Activated naive CD4-positive, alpha-beta T cell treated with anti-CD3 and anti-CD28 coated beads, Interleukin-2, amount 50 U/mL, for 24 hours (primary cell): ENCODE data around the gene NHERF2.
A peak's percentile ranks its signal among the peaks of the same experiment; 100 is the strongest.

Experiments
- H3K27ac Mint-ChIP-seq: one replicate; pipeline ENCODE4 v1.8.0; 2021; ENCODE audit warnings: mild to moderate bottlenecking, mixed read lengths
- H3K27me3 Mint-ChIP-seq: one replicate; pipeline ENCODE4 v1.8.0; 2021; ENCODE audit warnings: mixed read lengths
- H3K36me3 Mint-ChIP-seq: one replicate; pipeline ENCODE4 v1.8.0; 2021; ENCODE audit warnings: mixed read lengths
- H3K4me1 Mint-ChIP-seq: one replicate; pipeline ENCODE4 v1.8.0; 2021; ENCODE audit warnings: mixed read lengths
- H3K4me3 Mint-ChIP-seq: one replicate; pipeline ENCODE4 v1.8.0; 2021; ENCODE audit warnings: mild to moderate bottlenecking, mixed read lengths
- H3K9me3 Mint-ChIP-seq: one replicate; pipeline ENCODE4 v1.8.0; 2021; ENCODE audit warnings: mixed read lengths

Gene NHERF2

GRCh38 chr16:2037647-2038381, 11.1 kb downstream of the NHERF2 start:
- H3K4me3 Mint-ChIP-seq: no peak overlapping the region

GRCh38 chr16:2038382-2039231, 11.9 kb downstream of the NHERF2 start:
- H3K9me3 Mint-ChIP-seq: no peaks in the 10 kb centered on the region
- no peaks in the 10 kb centered on the region for H3K36me3 Mint-ChIP-seq
- no peak overlapping the region for H3K4me3 Mint-ChIP-seq
- H3K4me1 Mint-ChIP-seq: no peaks in the 10 kb centered on the region
- H3K27me3 Mint-ChIP-seq: no peaks in the 10 kb centered on the region
- no peak overlapping the region for H3K27ac Mint-ChIP-seq

More at GRCh38 chr16:2037647-2038381, 11.1 kb downstream of the NHERF2 start:
- Mint-ChIP-seq H3K27ac (no peak overlapping the region), H3K4me1 (no peaks in the 10 kb centered on the region), H3K27me3 (no peaks in the 10 kb centered on the region), H3K36me3 (no peaks in the 10 kb centered on the region), H3K9me3 (no peaks in the 10 kb centered on the region)

DNA sequence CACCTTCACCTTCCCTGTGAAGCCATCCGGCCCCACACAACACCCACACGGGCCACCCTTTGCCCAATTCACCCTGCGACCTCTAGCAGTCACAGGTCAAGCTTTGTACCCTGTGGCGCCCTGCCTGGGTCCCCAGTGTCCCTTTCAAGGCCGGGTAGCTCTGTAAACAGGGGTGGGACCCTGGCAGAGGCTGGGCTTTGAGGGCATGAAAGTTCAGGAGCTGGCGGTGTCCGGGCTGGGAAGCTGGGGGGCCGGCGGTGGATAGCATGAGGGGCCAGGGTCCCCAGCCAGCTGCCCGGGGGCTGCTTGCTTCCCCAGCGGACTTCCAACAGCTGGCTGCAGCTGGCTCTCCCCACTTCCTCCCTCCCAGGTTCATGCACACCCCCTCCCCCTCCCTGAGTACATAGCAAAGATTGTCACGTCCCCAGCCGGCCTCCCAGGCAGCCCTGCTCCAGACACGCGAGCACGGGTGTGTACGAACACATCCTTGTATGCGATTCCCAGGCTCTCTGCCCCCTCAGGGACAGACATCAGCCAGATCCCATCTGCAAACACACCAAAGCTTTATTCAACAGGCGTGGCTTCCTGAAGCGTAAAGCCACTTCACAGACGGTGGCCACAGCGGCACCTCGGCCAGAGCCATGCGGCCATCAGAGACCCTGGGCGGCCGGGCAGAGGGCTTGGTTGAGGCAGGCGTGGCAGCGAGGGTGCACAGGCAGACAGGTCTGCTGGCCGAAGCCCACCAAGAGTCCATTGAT, 12.8 kb downstream of the NHERF2 start:
- Mint-ChIP-seq H3K36me3 (no peaks in the 10 kb centered on the region), H3K4me3 (no peak overlapping the region), H3K27me3 (no peaks in the 10 kb centered on the region), H3K27ac (no peak overlapping the region), H3K9me3 (no peaks in the 10 kb centered on the region), H3K4me1 (no peaks in the 10 kb centered on the region)

DNA sequence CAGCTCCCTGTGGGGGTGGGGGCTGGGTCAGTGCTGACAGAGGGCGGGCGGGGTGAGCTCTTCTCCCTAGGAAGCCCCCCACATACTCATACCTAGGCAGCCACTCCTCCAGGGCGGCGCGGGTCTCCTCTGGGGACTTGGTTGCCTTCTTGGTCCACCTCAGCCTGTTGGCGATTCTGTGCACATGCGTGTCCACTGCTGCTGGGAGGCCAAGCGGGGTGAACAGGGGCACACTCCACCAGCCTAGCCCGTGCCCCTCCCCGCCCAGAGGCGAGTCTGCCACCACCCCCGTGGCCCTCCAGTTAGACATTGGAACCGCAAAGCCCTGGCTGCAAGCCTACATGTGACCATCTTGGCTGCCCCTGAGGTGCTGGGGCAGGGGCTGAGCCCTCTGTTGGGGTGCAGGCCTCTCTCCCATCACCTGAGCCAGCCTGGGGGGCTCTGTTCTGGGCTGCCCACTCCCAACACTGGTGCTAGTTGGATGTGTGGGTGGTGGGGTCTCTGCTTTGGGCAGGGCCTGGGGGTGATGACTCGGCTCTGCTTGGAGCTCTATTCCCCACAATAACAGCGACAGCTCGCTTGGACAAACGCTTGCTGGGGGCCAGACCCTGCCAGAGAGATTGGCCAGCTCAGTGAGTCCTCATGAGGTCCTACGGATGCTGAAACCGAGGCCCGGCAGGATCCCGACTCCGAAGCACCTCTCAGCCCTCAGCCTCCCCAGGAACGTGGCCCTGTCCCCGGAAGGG, 13.5 kb downstream of the NHERF2 start:
- H3K4me3 Mint-ChIP-seq: no peak overlapping the region
- H3K27ac Mint-ChIP-seq: no peak overlapping the region
- no peaks in the 10 kb centered on the region for H3K9me3 Mint-ChIP-seq
- no peaks in the 10 kb centered on the region for H3K36me3 Mint-ChIP-seq
- no peaks in the 10 kb centered on the region for H3K4me1 Mint-ChIP-seq
- H3K27me3 Mint-ChIP-seq: no peaks in the 10 kb centered on the region

GRCh38 chr16:2040787-2041522, 14.3 kb downstream of the NHERF2 start:
- no peaks in the 10 kb centered on the region for H3K27me3 Mint-ChIP-seq
- no peak overlapping the region for H3K27ac Mint-ChIP-seq
- H3K36me3 Mint-ChIP-seq: no peaks in the 10 kb centered on the region
- H3K9me3 Mint-ChIP-seq: no peaks in the 10 kb centered on the region
- H3K4me3 Mint-ChIP-seq: no peak overlapping the region
- H3K4me1 Mint-ChIP-seq: no peaks in the 10 kb centered on the region

GRCh38 chr16:2042171-2042985, 15.7 kb downstream of the NHERF2 start:
- H3K27ac Mint-ChIP-seq: no peak overlapping the region
- no peaks in the 10 kb centered on the region for H3K9me3 Mint-ChIP-seq
- H3K4me3 Mint-ChIP-seq: no peak overlapping the region
- H3K27me3 Mint-ChIP-seq: no peaks in the 10 kb centered on the region
- no peaks in the 10 kb centered on the region for H3K36me3 Mint-ChIP-seq
- peaks cover 9% of the 10 kb centered on the region for H3K4me1 Mint-ChIP-seq

GRCh38 chr16:2042986-2043666, 16.4 kb downstream of the NHERF2 start:
- no peak overlapping the region for H3K4me3 Mint-ChIP-seq
- H3K9me3 Mint-ChIP-seq: no peaks in the 10 kb centered on the region
- no peak overlapping the region for H3K27ac Mint-ChIP-seq
- H3K36me3 Mint-ChIP-seq: no peaks in the 10 kb centered on the region
- H3K4me1 Mint-ChIP-seq: peaks cover 9% of the 10 kb centered on the region
- no peaks in the 10 kb centered on the region for H3K27me3 Mint-ChIP-seq

- Mint-ChIP-seq H3K27me3 (no peaks in the 10 kb centered on the region), H3K9me3 (no peaks in the 10 kb centered on the region), H3K27ac (no peak overlapping the region), H3K4me3 (no peak overlapping the region), H3K4me1 (peaks cover 15% of the 10 kb centered on the region), H3K36me3 (no peaks in the 10 kb centered on the region)
These were observed 17.2 kb downstream of the NHERF2 start for GRCh38 chr16:2043667-2044451.

GRCh38 chr16:2044541-2044940, 17.8 kb downstream of the NHERF2 start:
- Mint-ChIP-seq H3K27ac (no peak overlapping the region), H3K4me3 (no peak overlapping the region), H3K27me3 (no peaks in the 10 kb centered on the region), H3K4me1 (peaks cover 18% of the 10 kb centered on the region), H3K9me3 (no peaks in the 10 kb centered on the region), H3K36me3 (no peaks in the 10 kb centered on the region)

DNA sequence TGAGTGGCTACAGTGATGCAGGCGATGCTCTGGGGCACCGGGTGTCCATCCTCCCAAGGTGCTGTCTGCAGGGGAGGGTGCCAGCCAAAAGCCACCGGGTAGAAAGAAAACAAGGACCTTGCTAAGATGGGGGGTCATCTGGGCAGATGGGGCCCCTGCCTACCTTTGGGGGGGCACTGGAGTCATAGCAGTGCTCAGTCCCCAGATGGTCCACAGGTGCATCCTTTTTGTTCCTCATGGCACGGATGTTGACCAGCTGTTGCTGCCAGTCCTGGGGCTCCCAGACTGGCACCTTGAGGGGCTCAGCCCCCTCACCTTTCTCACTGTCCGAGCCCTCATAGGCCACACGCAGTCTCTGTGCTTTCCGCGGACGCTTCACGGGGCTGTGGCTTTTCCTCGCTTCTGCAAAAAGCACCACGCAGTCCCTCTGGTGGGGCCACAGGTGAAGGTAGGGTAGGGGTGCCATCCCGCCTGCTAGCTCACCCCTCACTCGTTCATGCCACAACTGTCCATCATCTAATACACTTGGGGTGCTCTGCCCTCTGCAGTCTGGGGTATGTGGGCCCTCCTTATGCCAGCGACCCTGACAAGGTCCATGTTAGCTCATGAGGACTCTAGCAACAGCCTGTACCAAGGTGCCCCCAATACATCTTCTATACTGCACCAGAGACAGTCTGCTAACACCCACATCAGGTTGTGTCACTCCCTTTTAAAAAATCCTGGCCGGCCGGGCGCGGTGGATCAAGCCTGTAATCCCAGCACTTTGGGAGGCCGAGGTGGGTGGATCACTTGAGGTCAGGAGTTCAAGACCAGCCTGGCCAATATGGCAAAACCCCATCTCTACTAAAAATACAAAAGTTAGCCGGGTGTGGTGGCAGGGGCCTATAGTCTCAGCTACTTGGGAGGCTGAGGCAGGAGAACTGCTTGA, 19.5 kb downstream of the NHERF2 start:
- no peaks in the 10 kb centered on the region for H3K27me3 Mint-ChIP-seq
- peaks cover under 1% of the 10 kb centered on the region for H3K36me3 Mint-ChIP-seq
- peaks cover 18% of the 10 kb centered on the region for H3K4me1 Mint-ChIP-seq
- no peak overlapping the region for H3K27ac Mint-ChIP-seq
- H3K9me3 Mint-ChIP-seq: no peaks in the 10 kb centered on the region
- peak overlapping the region; percentile 94 for H3K4me3 Mint-ChIP-seq

GRCh38 chr16:2046893-2047329, 20.2 kb downstream of the NHERF2 start:
- Mint-ChIP-seq H3K4me3 (peak overlapping the region; percentile 94), H3K9me3 (no peaks in the 10 kb centered on the region), H3K36me3 (peaks cover 1% of the 10 kb centered on the region), H3K27ac (peak overlapping the region; percentile 87), H3K4me1 (peaks cover 18% of the 10 kb centered on the region), H3K27me3 (no peaks in the 10 kb centered on the region)
